GM12878 (cell line): ENCODE measurements around the gene SCYL1. TPM values are rescaled to one million over a fixed set of nuclear protein-coding genes. Genes with fewer than 3 reads are reported as not detected.
A peak's percentile ranks its signal among the peaks of the same experiment; 100 is the strongest.

ENCODE experiments used
- BHLHE40 ChIP-seq, 2 experiments: fragments of 450-650 bp in 1 of 2; IDR thresholded peaks; 2 replicates each; pipeline ENCODE4 v1.6.1; 2011 to 2017; ENCODE audit warnings: low read depth in 2 of 2, borderline replicate concordance in 1 of 2, improper control_type of control experiment in 1 of 2, low read length in 1 of 2, mild to moderate bottlenecking in 1 of 2
- CREB1 ChIP-seq: IDR thresholded peaks from 2 replicates; pipeline ENCODE4 v1.6.1; 2012; ENCODE audit warnings: low read depth, mild to moderate bottlenecking, inconsistent platforms
- DPF2 ChIP-seq: fragments of 450-650 bp; IDR thresholded peaks from 2 replicates; pipeline ENCODE4 v1.6.1; 2017; ENCODE audit warnings: mild to moderate bottlenecking
- IKZF2 ChIP-seq, 2 experiments: fragments of 450-650 bp; IDR thresholded peaks; 2 replicates each; pipeline ENCODE4 v1.6.1; 2017; ENCODE audit warnings: mild to moderate bottlenecking in 2 of 2, moderate library complexity in 2 of 2
- IRF5 ChIP-seq: fragments of 450-650 bp; IDR thresholded peaks from 2 replicates; pipeline ENCODE4 v1.6.1; 2017; ENCODE audit warnings: borderline replicate concordance
- NBN ChIP-seq: fragments of 450-650 bp; IDR thresholded peaks from 2 replicates; pipeline ENCODE4 v1.6.1; 2016
- NFIC ChIP-seq: IDR thresholded peaks from 2 replicates; pipeline ENCODE4 v1.6.1; 2012; ENCODE audit warnings: low read depth, mild to moderate bottlenecking, inconsistent platforms, low read length, moderate library complexity
- NFYA ChIP-seq: IDR thresholded peaks from 2 replicates; pipeline ENCODE4 v1.6.1; 2011; ENCODE audit warnings: low read depth, mild to moderate bottlenecking, low read length, improper control_type of control experiment, borderline replicate concordance
- NR2C1 ChIP-seq: fragments of 450-650 bp; IDR thresholded peaks from 2 replicates; pipeline ENCODE4 v1.6.1; 2017; ENCODE audit warnings: antibody characterized with exemption, mild to moderate bottlenecking, moderate library complexity
- NR2F1 ChIP-seq: fragments of 450-650 bp; conservative IDR thresholded peaks from 2 replicates; pipeline ENCODE4 v1.6.1; 2017; ENCODE audit warnings: mild to moderate bottlenecking
- NRF1 ChIP-seq: conservative IDR thresholded peaks from 2 replicates; pipeline ENCODE4 v1.6.1; 2011; ENCODE audit warnings: mild to moderate bottlenecking, low read depth, low read length, improper control_type of control experiment
- PKNOX1 ChIP-seq: fragments of 450-650 bp; IDR thresholded peaks from 2 replicates; pipeline ENCODE4 v1.6.1; 2016; ENCODE audit warnings: mild to moderate bottlenecking
- POLR2AphosphoS5 ChIP-seq: IDR thresholded peaks from 2 replicates; pipeline ENCODE4 v1.6.1; 2011; ENCODE audit warnings: mild to moderate bottlenecking, low read length, inconsistent platforms
- POU2F2 ChIP-seq: IDR thresholded peaks from 3 replicates; pipeline ENCODE4 v1.6.1; 2011; ENCODE audit warnings: low read depth, mild to moderate bottlenecking, low read length, borderline replicate concordance
- RUNX3 ChIP-seq: IDR thresholded peaks from 2 replicates; pipeline ENCODE4 v1.6.1; 2012; ENCODE audit warnings: low read length, inconsistent platforms
- SRF ChIP-seq, 2 experiments: IDR thresholded peaks; 2 replicates each; pipeline ENCODE4 v1.6.1; 2011; ENCODE audit warnings: low read depth in 2 of 2, low read length in 2 of 2, mild to moderate bottlenecking in 1 of 2, moderate library complexity in 1 of 2
- SUZ12 ChIP-seq: fragments of 200-600 bp; sonication (generic); IDR thresholded peaks from one replicate; pipeline ENCODE4 v1.6.1; 2018; ENCODE audit warnings: antibody characterized with exemption, mild to moderate bottlenecking; ENCODE audit not compliant: unreplicated experiment
- TBL1XR1 ChIP-seq: IDR thresholded peaks from 2 replicates; pipeline ENCODE4 v1.6.1; 2012; ENCODE audit warnings: low read depth, low read length, improper control_type of control experiment
- TCF3 ChIP-seq: IDR thresholded peaks from 2 replicates; pipeline ENCODE4 v1.6.1; 2012; ENCODE audit warnings: low read depth, mild to moderate bottlenecking, low read length, borderline replicate concordance; ENCODE audit not compliant: insufficient read depth
- YBX1 ChIP-seq: fragments of 450-650 bp; IDR thresholded peaks from 2 replicates; pipeline ENCODE4 v1.6.1; 2016; ENCODE audit warnings: antibody characterized with exemption
- ZBED1 ChIP-seq: IDR thresholded peaks from 2 replicates; pipeline ENCODE4 v1.6.1; 2016; ENCODE audit warnings: borderline replicate concordance
- ZBTB40 ChIP-seq: fragments of 450-650 bp; IDR thresholded peaks from 2 replicates; pipeline ENCODE4 v1.6.1; 2016; ENCODE audit warnings: mild to moderate bottlenecking, moderate library complexity, borderline replicate concordance
- ZNF274 ChIP-seq: IDR thresholded peaks from one replicate; pipeline ENCODE4 v1.8.0; 2011; ENCODE audit not compliant: insufficient read length, insufficient read depth
- ZNF622 ChIP-seq: fragments of 450-650 bp; IDR thresholded peaks from 2 replicates; pipeline ENCODE4 v1.6.1; 2017; ENCODE audit warnings: mild to moderate bottlenecking, inconsistent platforms
- polyA plus RNA-seq, 11 experiments: library from polyadenylated mRNA; depleted of rRNA in 4 of 11; unstranded in 6 of 11; stranded (reverse) in 5 of 11; fragments of >200 nt; fragmentation: Nextera tagmentation in 4 of 11; fragmentation: Illumina TruSeq in 1 of 11; extraction: Ambion mirVana in 4 of 11; extraction: Trizol in 1 of 11; gene quantifications; 1 replicate in 1 of 11; 2 replicates in 10 of 11; pipeline versions ENCODE4 v1.2.1 to v1.2.3, GENCODE V29; 2011 to 2016; ENCODE audit warnings: inconsistent platforms in 2 of 11, missing spikeins in 2 of 11, low read depth in 1 of 11
- total RNA-seq, 4 experiments: library from RNA; depleted of rRNA in 3 of 4; stranded (reverse); fragments of >200 nt in 3 of 4; fragmentation: Illumina TruSeq in 1 of 4; extraction: Trizol in 1 of 4; gene quantifications; 2 replicates each; pipeline versions ENCODE4 v1.2.1 to v1.2.3, GENCODE V29; 2013 to 2021

The SCYL1 gene
- total and polyA plus RNA-seq, 10 of the 15 experiments (the other 5 are each of a cell fraction or from before 2014, with no cell fraction given), result 0.80 to 82.7 (median 51.2) TPM

- TF ChIP-seq TBL1XR1, result peak; percentile 88
- peak; percentile 99 for TF ChIP-seq IKZF2 (IDR thresholded peaks at IDR 0.05)
- TF ChIP-seq SUZ12, result no peak
- TF ChIP-seq NFIC, result no peak
- peak; percentile 66; the same call in 1 of the 2 replicates for TF ChIP-seq DPF2
- TF ChIP-seq NR2F1, result peak; percentile 72
- TF ChIP-seq ZBED1, result no peak; the same call in none of the 2 replicates
- peak; percentile 68 for TF ChIP-seq POU2F2
- no peak for TF ChIP-seq NR2C1
- TF ChIP-seq NBN, result peak; percentile 90
- no peak for TF ChIP-seq NFYA
- TF ChIP-seq ZBTB40, result no peak; the same call in 1 of the 2 replicates
- TF ChIP-seq YBX1, result no peak
- no peak; the same call in 1 of the 2 replicates for TF ChIP-seq IRF5
- no peak for TF ChIP-seq RUNX3
- TF ChIP-seq NRF1, result peak; percentile 52
- no peak for TF ChIP-seq CREB1
- no peak; a peak in 1 of 4 replicates for TF ChIP-seq SRF (IDR thresholded peaks at IDR 0.05; ENCODE audit: low read depth in 2 of 2, low read length in 2 of 2)
- peak; percentile 79 for TF ChIP-seq POLR2AphosphoS5
- TF ChIP-seq TCF3, result peak; percentile 92
- no peak for TF ChIP-seq ZNF274
- no peak for TF ChIP-seq ZNF622
- peak; percentile 96 to 99 for TF ChIP-seq BHLHE40 (IDR thresholded peaks at IDR 0.05; ENCODE audit: borderline replicate concordance in 1 of 2, low read depth in 2 of 2, low read length in 1 of 2)
- peak; percentile 78 for TF ChIP-seq PKNOX1
These were observed 27.5 kb upstream of the SCYL1 start (continued) for GRCh38 chr11:65497141-65498041.
